ENCODE measurements around the gene EFCAB9. TPM values are rescaled to one million over a fixed set of nuclear protein-coding genes. Genes with fewer than 3 reads are reported as not detected.

The EFCAB9 gene
- total RNA-seq, 1 donor from 2014 or later, result not detected

DNA sequence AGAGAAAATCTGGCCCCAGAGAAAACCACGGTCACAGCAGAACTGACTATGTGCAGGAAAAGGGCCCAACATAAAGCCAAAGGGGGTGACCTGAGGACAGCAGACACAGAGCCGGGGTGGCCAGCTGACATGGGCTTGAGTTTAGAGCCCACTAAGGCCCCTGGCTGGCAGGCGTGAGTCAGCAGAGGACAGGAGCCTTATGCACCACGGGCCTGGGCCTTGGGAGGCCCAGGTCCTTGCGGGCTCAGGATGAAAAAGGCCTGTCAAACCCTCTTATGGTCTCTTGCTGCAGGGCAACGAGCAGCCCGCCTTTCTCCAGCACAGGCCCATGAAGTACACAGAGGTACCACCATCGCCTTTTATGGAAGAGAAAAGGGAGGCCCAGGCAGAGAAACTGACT, 25.7 kb upstream of the EFCAB9 start:
- no peak for TF ChIP-seq CTCF (IDR thresholded peaks at IDR 0.05; ENCODE audit: insufficient read depth, low read length, severe bottlenecking)
- Histone ChIP-seq H3K27me3 (ENCODE audit: control insufficient read depth, insufficient read depth, low read length) (no peaks in the 10 kb centered on the region), H3K4me3 (ENCODE audit: low read depth, low read length) (no peak overlapping the region), H3K36me3 (ENCODE audit: control insufficient read depth, insufficient read depth, low read length) (peaks cover 2% of the 10 kb centered on the region)
- DNase-seq (ENCODE audit: low read depth) (no peak), FAIRE-seq (no peak)

DNA sequence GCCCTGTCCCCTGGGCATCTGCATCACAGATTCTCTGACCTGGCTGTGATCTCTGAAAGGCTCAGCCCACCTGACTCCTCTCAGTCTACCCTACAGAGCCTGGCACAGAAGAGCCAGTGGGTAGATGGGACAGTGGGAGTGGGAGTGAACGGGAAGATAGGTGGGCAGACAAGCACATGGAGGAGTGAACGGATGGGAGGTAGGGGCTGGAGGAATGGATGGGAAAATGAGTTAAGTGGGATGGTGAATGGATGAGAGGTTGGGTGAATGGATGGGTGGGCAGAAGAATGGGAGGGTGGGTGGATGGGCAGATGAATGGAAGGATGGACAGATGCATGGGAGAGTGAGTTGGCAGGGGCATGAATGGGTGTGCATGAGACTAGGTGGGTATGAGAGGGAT, 24.8 kb upstream of the EFCAB9 start:
- no peak for FAIRE-seq

GRCh38 chr5:172170251-172170701, 23.7 kb upstream of the EFCAB9 start:
- DNase-seq (ENCODE audit: low read depth) (no peak), FAIRE-seq (no peak)
- no peak for TF ChIP-seq CTCF (IDR thresholded peaks at IDR 0.05; ENCODE audit: insufficient read depth, low read length, severe bottlenecking)
- H3K27me3 ChIP-seq (ENCODE audit: control insufficient read depth, insufficient read depth, low read length), result no peaks in the 10 kb centered on the region
- H3K36me3 ChIP-seq (ENCODE audit: control insufficient read depth, insufficient read depth, low read length), result peaks cover 2% of the 10 kb centered on the region
- no peak overlapping the region for H3K4me3 ChIP-seq (ENCODE audit: low read depth, low read length)

More for the DNA sequence above, 24.8 kb upstream of the EFCAB9 start:
- no peak for DNase-seq (ENCODE audit: low read depth)
- Histone ChIP-seq H3K27me3 (ENCODE audit: control insufficient read depth, insufficient read depth, low read length) (no peaks in the 10 kb centered on the region), H3K36me3 (ENCODE audit: control insufficient read depth, insufficient read depth, low read length) (peaks cover 2% of the 10 kb centered on the region), H3K4me3 (ENCODE audit: low read depth, low read length) (no peak overlapping the region)
- TF ChIP-seq CTCF (IDR thresholded peaks at IDR 0.05; ENCODE audit: insufficient read depth, low read length, severe bottlenecking), result no peak

- no peaks in the 10 kb centered on the region for H3K27me3 ChIP-seq (ENCODE audit: control insufficient read depth, insufficient read depth, low read length)
- DNase-seq (ENCODE audit: low read depth) (no peak), FAIRE-seq (no peak)
- TF ChIP-seq CTCF (IDR thresholded peaks at IDR 0.05; ENCODE audit: insufficient read depth, low read length, severe bottlenecking), result no peak
- H3K4me3 ChIP-seq (ENCODE audit: low read depth, low read length), result no peak overlapping the region
- H3K36me3 ChIP-seq (ENCODE audit: control insufficient read depth, insufficient read depth, low read length), result peaks cover under 1% of the 10 kb centered on the region
Measured at GRCh38 chr5:172171118-172171517, 22.9 kb upstream of the EFCAB9 start.

DNA sequence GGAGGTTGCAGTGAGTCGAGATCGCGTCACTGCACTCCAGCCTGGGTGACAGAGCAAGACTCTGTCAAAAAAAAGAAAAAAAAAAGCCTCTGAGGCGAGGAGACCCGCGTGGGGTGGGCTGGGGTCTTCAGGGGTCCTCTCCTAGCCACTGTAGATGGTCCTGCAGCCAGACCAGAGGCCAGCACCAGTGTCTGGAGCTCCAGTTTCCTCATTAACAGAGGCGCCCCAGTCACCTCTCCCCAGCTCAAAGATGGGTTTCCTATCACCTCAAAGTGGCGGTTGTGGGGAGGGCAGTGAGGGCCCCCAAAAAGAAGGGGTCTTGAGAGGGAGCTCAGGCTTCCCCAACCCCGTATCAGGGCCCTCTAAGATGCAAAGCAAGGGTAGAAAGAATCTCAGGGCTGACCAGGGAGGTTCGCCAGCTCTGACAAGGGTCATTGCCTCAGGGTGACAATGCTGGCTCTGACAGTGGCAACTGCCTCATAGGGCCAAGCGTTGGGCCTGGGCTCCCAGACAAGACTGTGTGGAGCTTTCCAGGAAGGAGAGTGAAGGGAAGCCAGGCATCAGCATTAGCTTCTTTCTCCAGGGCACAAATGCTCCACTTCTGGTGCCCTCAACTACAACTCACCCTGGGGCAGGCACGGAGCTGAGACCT, 20.9 kb upstream of the EFCAB9 start:
- TF ChIP-seq CTCF (IDR thresholded peaks at IDR 0.05; ENCODE audit: insufficient read depth, low read length, severe bottlenecking), result no peak
- FAIRE-seq, result no peak
- no peaks in the 10 kb centered on the region for H3K36me3 ChIP-seq (ENCODE audit: control insufficient read depth, insufficient read depth, low read length)
- no peak overlapping the region for H3K4me3 ChIP-seq (ENCODE audit: low read depth, low read length)
- H3K27me3 ChIP-seq (ENCODE audit: control insufficient read depth, insufficient read depth, low read length), result no peaks in the 10 kb centered on the region
- no peak for DNase-seq (ENCODE audit: low read depth)

Data from bronchial epithelial cell (primary cell).